Activated CD8-positive, alpha-beta memory T cell treated with anti-CD3 and anti-CD28 coated beads, Interleukin-2, amount 50 U/mL, for 4 hours (primary cell): Measurements from ENCODE around the gene METTL8.
A peak's percentile ranks its signal among the peaks of the same experiment; 100 is the strongest.
"Not testable (repeated sequence)": the region's sequence is repeated elsewhere in the genome, so short reads cannot be mapped to it uniquely, and the experiment has no call there.

Source experiments
- DNase-seq: peaks from one replicate; pipeline ENCODE4 v3.0.0-alpha.2; 2020

Gene METTL8

DNA sequence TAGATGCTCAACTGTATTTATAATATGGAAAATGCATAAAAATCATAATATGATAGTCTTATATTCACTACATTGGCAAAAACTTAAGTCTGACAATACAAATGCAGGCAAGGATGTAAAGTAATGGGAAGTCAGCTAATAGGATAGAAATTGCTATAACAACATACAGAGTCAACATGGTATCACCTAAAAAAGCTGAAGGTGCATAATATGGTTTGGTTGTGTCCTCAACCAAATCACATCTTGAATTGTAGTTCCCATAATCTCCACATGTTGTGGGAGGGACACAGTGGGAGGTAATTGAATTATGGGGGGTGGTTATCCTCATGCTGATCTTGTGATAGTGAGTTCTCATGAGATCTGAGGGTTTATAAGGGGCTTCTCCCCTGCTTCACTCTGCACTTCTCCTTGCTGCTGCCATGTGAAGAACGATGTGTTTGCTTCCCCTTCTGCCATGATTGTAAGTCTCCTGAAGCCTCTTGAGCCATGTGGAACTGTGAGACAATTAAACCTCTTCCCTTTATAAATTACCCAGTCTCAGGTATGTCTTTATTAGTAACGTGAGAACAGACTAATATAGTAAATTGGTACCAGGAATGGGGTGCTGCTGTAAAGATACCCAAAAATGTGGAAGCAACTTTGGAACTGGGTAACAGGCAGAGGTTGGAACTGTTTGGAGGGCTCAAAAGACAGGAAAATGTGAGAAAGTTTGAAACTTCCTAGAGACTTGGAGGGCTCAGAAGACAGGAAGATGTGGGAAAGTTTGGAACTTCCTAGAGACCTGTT lies 10.9 kb downstream of the METTL8 start:
- DNase-seq, result not testable (repeated sequence)

DNA sequence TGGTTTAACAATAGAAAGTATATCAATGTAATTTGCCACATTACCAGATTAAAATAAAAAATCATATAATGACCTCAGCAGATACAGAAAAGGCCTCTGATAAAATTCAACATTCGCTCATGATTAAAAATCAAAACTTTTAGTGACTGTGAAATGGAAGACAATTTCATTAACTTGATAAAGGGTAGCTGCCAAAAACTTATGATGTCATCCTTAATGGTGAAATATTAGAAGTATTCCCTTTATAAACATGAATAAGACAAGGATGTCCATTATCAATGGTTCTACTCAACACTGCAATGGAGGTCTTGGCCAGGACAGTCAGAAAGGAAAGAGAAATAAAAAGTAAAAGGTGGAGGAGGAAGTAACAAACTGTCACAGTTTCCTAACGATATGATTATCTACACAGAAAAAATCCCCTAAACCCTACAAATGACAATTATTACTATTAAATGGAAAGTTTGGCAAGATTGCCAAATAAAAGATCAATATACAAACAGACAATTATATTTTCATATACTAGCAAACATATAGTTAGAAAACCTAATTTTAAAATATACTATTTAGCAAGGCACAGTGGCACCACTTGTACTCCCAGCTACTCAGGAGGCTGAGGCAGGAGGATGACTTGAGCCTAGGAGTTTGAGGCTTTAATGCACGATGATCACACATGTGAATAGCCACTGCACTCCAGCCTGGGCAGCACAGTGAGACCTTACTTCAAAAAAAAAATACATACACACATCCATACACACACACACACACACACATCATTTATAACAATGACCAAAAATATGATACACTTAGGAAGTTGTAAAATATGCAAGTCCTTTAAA lies 12.8 kb downstream of the METTL8 start:
- no peak for DNase-seq

DNA sequence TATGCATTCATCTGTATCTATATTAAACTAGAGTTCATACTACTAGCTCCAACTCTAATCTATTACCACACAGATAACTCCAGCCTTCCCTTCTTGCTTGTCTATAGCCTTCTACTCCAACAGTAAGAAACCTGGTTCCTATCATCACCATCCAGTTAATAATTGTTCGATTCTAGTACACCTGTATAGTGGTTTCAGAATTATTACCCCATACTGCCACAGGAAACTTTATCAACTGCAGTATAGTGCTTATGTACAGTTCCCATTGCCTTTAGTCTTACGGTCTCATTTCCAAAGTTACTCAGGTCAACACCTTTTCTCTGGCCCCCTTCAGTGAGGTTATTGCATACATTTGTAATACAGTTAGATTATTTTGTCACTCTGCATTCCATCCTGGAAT lies 14.5 kb downstream of the METTL8 start:
- no peak for DNase-seq

DNA sequence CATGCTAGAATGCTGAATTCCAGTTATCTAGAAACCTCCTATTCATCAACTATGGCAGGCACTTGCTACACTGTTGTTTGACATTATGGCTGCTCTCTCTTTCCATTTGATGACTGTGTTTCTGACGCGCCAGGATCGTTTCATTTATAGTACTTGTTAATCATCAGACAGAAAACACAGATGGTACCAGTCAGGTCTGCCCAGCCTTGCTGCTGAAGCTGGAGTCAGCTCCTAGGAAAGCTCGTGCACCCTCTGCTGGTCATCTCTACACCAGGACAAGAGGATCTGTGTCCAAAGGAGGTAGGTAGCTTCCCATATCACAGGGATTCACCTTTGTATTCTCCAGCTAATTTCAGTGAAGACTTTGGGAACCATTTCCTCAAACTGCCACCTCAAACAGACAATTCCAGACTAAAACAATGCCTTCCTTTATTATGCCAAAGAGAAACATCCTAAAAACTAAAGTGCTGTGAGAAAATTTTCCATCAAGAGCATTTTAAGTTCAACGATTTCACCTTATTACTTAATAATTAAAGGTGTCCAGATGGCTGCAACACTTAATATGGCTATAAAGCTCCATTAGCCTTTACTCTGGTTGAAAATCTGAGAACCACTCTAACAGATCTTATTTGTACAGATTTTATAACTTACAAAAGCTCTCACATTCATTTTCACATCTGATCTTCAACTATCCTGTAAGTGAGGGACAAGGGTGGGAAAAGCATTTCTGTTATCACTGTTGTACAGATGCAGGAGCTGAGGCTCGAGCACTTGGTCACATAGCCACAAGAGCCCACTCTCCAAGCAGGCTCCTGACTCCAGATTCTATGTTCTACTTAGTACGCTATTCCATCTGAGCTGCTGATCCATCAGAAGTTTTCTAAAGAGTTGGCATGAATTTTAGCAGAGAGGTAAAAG lies 17.5 kb downstream of the METTL8 start:
- DNase-seq, result peak; percentile 74

DNA sequence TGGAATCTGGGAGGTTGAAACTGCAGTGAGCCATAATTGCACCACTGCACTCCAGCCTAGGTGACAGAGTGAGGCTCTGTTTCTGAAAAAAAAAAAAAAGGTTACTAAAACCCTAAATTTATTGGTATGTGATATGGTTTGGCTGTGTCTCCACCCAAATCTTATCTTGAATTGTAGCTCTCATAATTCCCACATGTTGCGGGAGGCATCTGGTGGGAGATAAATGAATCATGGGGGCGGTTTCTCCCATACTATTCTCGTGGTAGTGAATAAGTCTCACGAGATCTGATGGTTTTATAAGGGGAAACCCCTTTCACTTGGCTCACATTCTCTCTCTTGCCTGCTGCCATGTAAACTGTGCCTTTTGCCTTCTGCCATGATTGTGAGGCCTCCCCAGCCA lies 19.1 kb downstream of the METTL8 start:
- DNase-seq, result not testable (repeated sequence)

DNA sequence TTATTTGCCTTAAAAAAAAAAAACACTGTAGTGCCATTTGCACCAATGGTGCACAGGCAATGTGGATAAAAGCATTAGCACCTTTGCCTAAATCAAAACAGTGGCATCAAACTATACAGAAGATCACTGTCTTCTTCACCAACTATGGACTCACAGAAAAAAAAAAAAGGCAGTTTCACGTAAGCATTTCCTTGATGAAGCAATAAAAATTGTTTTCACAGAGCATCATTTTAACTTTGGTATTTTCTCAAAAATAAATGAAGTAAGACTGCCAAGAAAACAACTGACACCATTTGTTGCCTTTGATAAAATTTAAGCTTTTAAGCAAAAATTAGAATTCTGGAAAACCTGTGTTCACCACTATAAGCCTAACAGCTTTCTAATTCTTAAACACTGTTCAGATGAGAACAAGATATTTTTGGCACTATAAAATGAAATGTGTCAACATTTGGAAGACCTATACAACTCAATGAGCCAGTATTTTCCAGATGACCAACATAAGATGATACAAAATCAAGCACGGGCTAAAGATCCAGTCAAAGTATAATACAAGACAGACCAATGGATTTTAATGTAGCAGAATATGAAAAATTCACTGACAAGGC lies 21.1 kb downstream of the METTL8 start:
- no peak for DNase-seq

DNA sequence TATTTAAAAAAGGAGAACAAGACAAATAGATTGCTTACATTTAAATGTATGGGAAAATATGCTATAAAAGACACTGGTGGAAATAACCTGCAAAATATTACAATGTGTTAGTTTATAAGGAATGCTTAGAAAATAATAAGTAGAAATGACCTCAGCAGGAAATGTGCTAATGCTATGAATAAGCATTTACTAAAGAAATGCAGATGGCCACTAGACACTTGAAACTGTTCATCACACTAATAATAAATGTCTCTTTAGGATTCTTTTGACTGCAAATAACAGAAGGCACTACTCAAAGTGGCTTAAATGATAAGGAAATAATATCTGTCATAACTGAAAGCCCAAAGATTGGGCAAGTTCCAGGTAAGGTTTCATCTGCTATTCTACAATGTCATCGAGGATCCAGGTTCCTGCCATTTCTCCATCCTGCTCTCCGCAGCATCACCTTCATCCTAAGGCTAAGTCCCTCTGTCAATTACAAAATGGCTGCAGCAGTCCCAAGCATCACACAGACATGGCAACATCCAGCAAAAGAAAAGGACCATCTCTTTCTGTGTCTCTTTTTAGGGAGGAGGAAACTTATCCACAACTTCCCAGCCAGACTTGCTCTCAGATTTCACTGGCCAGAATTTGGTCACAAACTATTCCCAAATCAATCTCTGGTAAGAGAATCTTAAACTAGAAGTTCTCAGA lies 21.9 kb downstream of the METTL8 start:
- DNase-seq, result no peak

DNA sequence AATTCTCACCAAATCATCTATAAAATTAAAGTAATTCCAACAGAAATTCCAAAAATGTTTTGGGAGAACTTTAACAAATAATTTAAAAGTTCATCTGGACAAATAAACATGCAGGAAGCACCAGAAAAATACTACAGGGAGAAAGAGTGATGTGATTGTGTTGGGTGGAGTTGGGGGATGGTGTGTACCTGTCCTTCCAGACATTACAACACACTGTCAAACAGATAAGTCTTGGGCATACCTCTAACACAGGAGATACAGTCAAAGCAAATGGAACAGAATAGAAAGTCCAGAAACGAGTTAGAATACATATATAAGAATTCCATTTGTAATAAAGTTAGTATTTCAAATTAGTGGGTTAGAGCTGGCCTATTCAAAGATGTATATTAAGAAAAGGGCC lies 22.6 kb downstream of the METTL8 start:
- DNase-seq, result no peak

DNA sequence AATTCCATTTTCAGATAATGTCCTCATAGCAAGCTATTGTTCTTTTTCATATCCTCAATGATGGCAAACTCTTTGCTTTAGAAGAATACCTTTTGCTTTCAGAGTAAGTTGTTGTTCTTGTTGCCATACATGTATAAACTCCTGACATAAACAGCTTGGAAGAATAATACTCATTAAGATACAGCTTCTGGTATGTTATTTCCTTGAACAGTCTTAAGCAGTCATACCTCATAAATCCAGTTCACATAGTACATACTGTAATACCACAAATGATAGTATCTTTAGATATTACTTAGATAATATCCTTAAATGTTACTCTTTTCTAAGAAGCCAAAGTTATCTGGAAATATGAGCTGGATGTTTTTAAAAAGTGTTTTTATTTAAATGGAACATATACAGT lies 23.2 kb downstream of the METTL8 start:
- DNase-seq, result no peak

DNA sequence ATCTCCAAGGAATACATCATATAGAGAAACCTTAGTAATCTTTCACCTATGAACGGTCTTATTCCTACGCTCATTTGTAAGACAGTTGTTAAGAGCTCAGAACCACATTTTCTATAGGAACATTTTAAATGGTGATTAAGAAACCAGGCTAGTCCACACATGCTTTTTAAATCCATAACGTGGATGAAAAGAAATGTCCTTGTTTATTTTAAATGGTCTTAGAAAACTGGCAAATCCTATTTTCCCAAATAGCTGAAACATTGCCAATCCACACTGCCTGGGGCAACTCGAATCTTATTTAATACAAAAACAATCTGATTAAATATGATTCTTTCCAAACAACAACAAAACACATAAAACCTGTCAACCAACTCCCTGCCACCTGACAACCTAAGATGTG lies 23.7 kb downstream of the METTL8 start:
- no peak for DNase-seq

DNA sequence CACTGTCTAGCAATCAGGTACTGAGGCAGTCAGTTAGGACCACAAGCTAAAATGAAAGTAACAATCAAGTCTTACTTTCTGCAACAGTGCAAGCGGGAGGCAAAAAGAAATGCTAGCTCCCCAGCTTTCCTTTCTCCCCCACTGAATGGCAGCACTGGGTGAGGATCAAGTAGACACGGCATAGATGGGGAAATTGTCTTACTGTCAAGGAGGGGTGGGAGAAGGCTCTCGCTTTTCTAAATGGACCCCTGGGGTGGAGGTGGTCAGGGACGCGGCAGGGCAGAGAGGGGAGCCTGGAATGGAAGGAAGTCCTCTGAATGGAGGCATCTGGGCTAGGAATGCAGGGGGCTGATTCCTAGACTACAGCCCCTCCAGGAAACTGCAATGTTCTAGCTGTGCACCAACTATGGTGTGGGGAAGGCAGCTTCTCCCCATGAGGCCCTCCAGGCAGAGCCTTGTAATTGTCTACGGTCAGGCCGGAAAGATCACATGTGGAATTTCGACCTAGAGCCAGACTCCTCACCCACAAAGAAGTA lies 24.3 kb downstream of the METTL8 start:
- DNase-seq, result no peak

DNA sequence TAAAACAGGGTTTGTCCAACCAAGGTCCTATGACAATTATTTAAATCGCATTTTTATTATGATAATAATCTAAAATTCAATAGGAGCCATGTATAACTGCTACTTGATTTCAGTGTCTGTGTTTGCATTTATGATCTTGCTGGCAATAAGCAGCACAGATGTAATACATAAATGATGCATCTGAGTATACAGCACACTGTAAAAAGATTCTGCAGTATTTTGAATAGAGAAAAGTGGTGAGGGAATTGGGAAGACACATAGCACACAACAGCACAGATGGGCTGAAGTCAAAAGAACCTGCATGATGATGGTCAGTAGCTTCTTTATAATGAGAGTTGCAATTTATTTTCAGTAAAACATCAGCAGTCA lies 26.1 kb downstream of the METTL8 start:
- no peak for DNase-seq

DNA sequence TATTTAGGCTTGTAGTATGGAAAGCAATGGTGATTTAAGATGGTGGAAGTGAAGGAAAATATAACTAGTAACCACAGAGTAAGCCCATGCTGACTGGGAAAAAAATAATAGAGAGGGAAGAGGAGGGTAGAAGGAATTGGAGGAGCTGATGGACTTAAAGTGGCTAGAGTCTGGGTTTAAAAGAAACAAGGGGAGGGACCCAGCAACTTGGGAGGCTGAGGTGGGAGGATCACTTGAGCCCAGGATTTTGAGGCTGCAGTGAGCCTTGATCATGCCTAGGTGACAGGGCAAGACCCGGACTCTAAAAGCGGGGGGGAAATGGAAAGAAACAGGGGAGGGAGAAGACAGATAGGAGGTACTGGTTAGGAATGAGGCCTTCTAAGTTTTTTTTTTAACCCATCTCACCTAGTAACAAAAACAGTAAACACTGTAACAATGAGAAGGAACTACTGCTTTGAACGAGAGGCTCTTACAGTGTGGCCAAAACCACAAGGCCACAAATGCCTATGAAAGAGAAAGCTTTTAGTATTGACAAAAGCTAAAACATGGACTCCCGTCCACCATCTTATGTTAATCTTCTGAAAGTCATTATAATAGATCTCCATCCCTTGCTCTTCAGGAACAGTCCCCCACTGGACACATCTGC lies 26.6 kb downstream of the METTL8 start:
- DNase-seq, result no peak

DNA sequence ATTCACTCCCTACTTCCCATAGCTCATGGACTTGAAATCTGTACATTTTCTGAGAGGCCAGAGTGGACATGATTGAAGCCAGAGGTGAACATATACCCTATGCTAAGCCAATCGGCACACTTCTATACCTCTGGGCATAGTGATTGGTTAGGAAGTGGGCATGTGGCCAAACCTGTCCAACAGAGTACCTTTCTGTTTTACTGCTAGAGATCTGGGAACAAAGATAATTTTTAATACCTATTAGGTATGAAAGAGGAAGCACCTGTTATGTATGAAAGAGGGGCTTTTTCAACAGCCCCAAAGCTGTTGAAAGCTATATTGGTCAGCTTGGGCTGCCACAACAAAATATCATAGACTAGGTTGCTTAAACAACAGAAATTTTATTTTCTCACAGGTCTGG lies 27.7 kb downstream of the METTL8 start:
- DNase-seq, result no peak

DNA sequence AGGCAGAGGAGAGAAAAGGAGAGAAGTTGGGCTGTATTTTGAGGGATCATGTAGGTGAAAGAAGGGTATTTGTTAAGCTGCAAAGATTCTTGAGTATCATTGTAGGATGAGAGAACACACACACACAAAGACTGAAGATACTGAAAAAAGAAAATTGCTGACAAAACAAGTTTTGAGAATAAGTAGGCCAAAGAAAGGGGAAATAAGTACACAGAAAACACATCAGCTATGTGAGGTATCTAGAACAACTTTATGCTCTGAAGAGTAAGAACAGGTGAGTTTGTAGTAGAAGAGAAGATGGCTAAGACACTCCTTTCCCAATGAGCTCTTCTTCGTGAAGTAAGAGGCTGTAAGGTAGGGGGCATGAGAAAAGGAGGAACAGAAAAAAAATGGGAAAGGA lies 28.2 kb downstream of the METTL8 start:
- no peak for DNase-seq

DNA sequence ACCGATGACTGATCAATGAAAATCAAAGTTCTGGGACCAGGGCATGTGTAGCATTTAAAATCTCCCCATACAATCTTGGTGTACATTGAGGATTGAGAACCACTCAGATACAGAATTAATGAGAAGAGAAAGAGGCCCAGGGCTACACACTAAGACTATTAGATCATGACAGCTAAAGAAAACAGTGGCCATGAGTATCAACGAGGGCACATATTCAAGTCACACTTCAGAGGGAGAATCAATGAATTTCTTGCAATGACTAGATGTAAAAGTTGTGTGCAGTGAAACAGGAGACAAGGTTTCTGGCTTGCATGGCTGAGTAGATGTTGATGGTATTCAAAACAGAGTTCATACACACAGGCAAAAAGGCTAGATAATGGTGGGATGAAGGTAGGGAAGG lies 29.1 kb downstream of the METTL8 start:
- no peak for DNase-seq

DNA sequence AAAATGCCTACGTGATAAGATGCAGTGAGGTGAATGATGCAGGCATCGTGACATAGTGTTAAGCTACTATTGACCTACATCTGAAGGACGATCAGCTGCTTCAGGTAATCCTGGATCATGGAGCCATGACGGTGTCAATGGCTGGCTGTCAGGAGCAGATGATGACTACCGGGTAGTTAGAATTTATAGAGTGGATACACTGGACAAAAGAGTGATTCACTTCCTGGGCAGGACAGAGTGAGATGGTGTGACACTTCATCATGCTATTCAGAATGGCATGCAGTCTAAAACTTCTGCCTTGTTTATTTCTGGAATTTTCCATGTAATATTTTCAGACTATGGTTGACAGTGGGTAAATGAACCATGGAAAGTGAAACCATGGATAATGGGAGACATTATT lies 29.5 kb downstream of the METTL8 start:
- no peak for DNase-seq

DNA sequence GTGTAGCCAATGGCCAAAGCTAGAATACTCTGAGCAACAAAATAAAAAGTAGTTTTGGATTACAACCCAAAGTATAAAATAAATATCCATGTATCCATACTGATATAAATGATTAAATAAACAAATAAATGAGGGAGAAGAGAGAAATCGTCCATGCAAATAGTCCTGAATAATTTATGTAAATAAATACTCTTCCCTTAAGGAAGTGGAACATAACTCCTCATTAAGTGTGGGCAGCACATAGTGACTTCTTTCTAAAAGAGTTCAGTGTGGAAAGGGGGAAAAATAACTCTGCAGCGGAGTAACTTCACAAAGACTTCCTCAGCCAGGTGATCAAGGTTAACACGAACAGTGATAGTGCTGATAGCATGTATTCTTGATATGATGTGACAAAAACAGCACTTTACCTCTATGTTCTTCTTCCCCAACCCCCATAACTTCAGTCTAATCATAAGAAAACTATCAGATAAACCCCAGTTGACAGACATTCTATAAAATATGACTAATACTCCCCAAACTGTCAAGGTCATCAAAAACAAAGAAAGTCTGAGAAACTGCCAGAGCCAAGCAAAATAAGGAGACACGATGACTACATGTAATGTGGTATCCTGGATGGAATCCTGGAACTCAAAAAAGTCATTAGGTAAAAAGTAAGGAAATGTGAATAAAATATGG lies 30.7 kb downstream of the METTL8 start:
- DNase-seq, result no peak

DNA sequence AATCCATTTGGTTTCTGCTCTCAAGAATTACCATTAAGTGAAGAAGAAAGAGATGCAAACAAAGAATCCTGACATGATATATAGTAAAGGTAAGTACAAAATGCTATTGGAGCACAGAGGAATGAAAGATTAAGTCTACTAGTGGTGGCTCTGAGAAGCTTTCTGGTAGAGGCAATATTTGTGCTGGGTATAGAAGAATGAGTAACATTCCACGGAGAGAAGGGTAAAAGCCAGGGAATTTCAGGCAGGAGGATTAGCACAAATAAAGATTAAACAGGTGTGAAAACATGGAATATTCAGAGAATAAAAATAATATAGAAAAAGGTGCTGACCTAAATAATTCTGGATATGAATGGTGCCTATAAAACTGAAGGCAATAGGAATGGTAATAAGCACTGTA lies 31.8 kb downstream of the METTL8 start:
- DNase-seq, result no peak

DNA sequence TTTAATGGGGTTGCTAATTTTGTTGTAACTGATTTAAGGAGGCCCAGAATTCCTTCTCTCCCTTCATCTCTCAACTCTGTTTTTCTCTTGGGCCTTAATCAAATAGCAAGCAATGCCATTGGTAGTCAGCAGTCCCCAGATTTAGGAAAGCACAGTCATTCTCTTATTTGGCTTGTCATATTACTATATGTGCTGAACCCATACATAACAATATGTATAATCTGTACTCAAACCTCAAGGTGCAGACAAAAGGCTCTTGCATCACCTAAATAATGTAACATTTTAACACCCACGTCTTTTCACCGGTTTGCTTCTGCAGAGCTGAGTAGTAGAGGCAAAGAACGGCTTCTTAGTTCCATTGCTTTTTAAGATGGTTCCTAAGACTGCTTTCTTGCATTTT lies 33.4 kb downstream of the METTL8 start:
- DNase-seq, result no peak

DNA sequence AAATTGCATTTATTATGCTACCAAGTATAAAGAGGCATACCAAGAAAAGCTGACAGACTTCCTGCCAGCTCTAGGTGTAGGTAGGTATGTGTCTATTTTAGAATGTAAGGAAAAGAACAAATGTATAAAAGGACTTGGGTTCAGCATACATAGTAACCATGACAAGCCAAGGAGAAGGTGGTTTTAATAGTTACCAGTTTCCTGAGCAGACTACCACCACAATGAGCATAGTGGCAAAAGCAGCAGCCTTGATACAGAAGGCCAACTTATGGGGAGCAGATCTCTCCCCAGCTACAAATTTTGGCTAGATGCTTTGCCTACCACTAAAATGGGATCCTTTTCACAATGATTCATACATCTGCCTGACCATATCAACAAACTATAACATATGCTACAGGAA lies 34.5 kb downstream of the METTL8 start:
- DNase-seq, result no peak
